DND-41 (cell line): ENCODE data around the gene ZNF512B.

Source experiments
- ATAC-seq: fragments of 200-7000 bp; cut with Tn5 transposase; 3 replicates; pipeline ENCODE4 v1.9.1; 2021; ENCODE audit warnings: low read depth; ENCODE audit not compliant: insufficient read depth
- DNase-seq: peaks from one replicate; pipeline ENCODE4 v3.0.0-alpha.2; 2020
- H2AFZ ChIP-seq: 2 replicates; pipeline ENCODE4 v1.6.0; 2012; ENCODE audit warnings: low read depth, low read length
- H3K27ac ChIP-seq: 2 replicates; pipeline ENCODE4 v1.5.1; 2012; ENCODE audit warnings: low read length, inconsistent platforms
- H3K27me3 ChIP-seq: fragments of 200-600 bp; sonication (generic); 2 replicates; pipeline ENCODE4 v1.6.0; 2012; ENCODE audit warnings: low read length, mild to moderate bottlenecking, inconsistent platforms; ENCODE audit not compliant: insufficient read depth, poor library complexity
- H3K36me3 ChIP-seq: 2 replicates; pipeline ENCODE4 v1.5.1; 2012; ENCODE audit warnings: low read length, inconsistent platforms; ENCODE audit not compliant: insufficient read depth
- H3K4me1 ChIP-seq: 2 replicates; pipeline ENCODE4 v1.5.1; 2012; ENCODE audit warnings: mild to moderate bottlenecking, low read length; ENCODE audit not compliant: insufficient read depth
- H3K4me2 ChIP-seq: 2 replicates; pipeline ENCODE4 v1.6.0; 2012; ENCODE audit warnings: mild to moderate bottlenecking, moderate library complexity, low read length, inconsistent platforms; ENCODE audit not compliant: insufficient read depth
- H3K4me3 ChIP-seq, 2 experiments: fragments of 200-600 bp in 1 of 2; shearing (Covaris generic) in 1 of 2; 2 replicates each; pipeline ENCODE4 v1.5.1; 2012 to 2016; ENCODE audit warnings: inconsistent platforms in 2 of 2, low read length in 2 of 2, mild to moderate bottlenecking in 2 of 2, low read depth in 1 of 2, moderate library complexity in 1 of 2
- H3K79me2 ChIP-seq: 2 replicates; pipeline ENCODE4 v1.6.0; 2012; ENCODE audit warnings: low read length, inconsistent platforms; ENCODE audit not compliant: insufficient read depth
- H3K9ac ChIP-seq: 2 replicates; pipeline ENCODE4 v1.6.0; 2012; ENCODE audit warnings: low read depth, mild to moderate bottlenecking, inconsistent platforms, low read length, moderate library complexity
- H3K9me3 ChIP-seq: 2 replicates; pipeline ENCODE4 v1.5.1; 2012; ENCODE audit warnings: low read length, moderate library complexity, mild to moderate bottlenecking, inconsistent platforms; ENCODE audit not compliant: insufficient read depth, severe bottlenecking
- H4K20me1 ChIP-seq: 2 replicates; pipeline ENCODE4 v1.6.0; 2012; ENCODE audit warnings: low read length; ENCODE audit not compliant: insufficient read depth
- CTCF ChIP-seq: IDR thresholded peaks from 2 replicates; pipeline ENCODE4 v1.5.1; 2012; ENCODE audit warnings: borderline replicate concordance, low read length, moderate library complexity, mild to moderate bottlenecking; ENCODE audit not compliant: poor library complexity, severe bottlenecking; ENCODE audit errors: extremely low read depth
- EZH2 ChIP-seq: IDR thresholded peaks from 3 replicates; pipeline ENCODE4 v1.6.1; 2012; ENCODE audit warnings: borderline replicate concordance, low read depth, mild to moderate bottlenecking, moderate library complexity, low read length, inconsistent platforms; ENCODE audit not compliant: severe bottlenecking

Gene ZNF512B

DNA sequence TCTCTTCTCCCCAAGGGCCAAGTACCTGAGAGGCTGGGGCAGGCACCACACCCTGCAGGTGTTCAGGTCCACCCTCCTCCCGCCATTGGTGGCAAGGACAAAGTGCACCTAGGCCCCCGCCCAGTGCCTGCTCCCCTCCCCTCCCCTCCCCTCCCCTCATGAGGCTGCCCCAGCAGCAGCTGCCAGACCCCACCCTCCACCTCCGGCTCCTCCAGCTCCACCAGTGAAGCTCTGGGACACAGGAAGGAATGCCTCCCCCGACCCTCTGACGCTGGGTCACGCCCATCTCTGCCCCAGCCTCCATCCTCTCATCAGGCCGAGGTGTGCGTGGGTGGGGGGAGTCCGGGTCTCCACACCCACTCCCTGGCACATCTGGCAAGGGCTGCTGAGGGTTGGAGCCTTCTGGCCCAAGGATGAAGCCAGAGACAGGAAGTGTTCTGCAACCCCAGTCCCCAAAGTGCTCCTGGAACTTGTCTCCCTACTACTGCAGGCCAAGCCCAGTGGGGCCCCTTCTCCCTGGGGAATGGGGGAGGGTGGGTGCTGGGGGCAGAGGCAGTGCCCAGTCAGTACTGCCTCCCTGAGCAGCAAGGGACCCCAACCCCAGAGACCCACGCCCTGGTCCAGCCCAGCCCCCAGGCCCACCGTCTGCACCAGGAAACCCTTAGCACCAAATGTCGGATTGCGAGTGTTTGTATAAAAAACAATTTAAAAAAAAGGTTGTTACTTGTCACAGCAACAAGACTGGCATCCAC, 11.9 kb downstream of the ZNF512B start:
- ATAC-seq: no peak
- TF ChIP-seq CTCF (no peak), EZH2 (no peak)
- H2AFZ ChIP-seq: no peak overlapping the region
- no peak for DNase-seq
- H3K79me2 ChIP-seq: peaks cover 38% of the 10 kb centered on the region
- H3K9me3 ChIP-seq: peaks cover 2% of the 10 kb centered on the region
- H3K27ac ChIP-seq: no peak overlapping the region
- H3K36me3 ChIP-seq: peaks cover 71% of the 10 kb centered on the region
- H3K27me3 ChIP-seq: no peaks in the 10 kb centered on the region
- no peak overlapping the region for H3K4me3 ChIP-seq
- H3K4me2 ChIP-seq: no peak overlapping the region
- H3K9ac ChIP-seq: no peak overlapping the region
- peaks cover 56% of the 10 kb centered on the region for H4K20me1 ChIP-seq
- H3K4me1 ChIP-seq: peaks cover 29% of the 10 kb centered on the region

- Histone ChIP-seq H3K27me3 (no peaks in the 10 kb centered on the region), H3K79me2 (peaks cover 40% of the 10 kb centered on the region), H3K4me2 (peak overlapping the region; percentile 36; the same call in 1 of the 2 replicates), H3K27ac (no peak overlapping the region; the same call in 1 of the 2 replicates), H3K9me3 (no peaks in the 10 kb centered on the region), H2AFZ (no peak overlapping the region), H3K4me3 (no peak overlapping the region), H3K9ac (no peak overlapping the region), H3K36me3 (peaks cover 70% of the 10 kb centered on the region), H4K20me1 (peaks cover 60% of the 10 kb centered on the region), H3K4me1 (peaks cover 29% of the 10 kb centered on the region)
- TF ChIP-seq CTCF: no peak
- ATAC-seq: no peak
- DNase-seq: no peak
Measured at GRCh38 chr20:63957004-63957689, 12.6 kb downstream of the ZNF512B start.

GRCh38 chr20:63956664-63957003, 13.1 kb downstream of the ZNF512B start:
- ATAC-seq (no peak), DNase-seq (no peak)
- H4K20me1 ChIP-seq: peaks cover 64% of the 10 kb centered on the region
- H3K27me3 ChIP-seq: no peaks in the 10 kb centered on the region
- TF ChIP-seq CTCF: no peak
- TF ChIP-seq EZH2: no peak
- peaks cover 29% of the 10 kb centered on the region for H3K4me1 ChIP-seq
- no peak overlapping the region for H3K27ac ChIP-seq
- no peak overlapping the region for H3K4me3 ChIP-seq
- no peaks in the 10 kb centered on the region for H3K9me3 ChIP-seq
- no peak overlapping the region for H3K9ac ChIP-seq
- H3K4me2 ChIP-seq: peak overlapping the region; percentile 36; the same call in 1 of the 2 replicates
- peaks cover 45% of the 10 kb centered on the region for H3K79me2 ChIP-seq
- peaks cover 67% of the 10 kb centered on the region for H3K36me3 ChIP-seq
- H2AFZ ChIP-seq: no peak overlapping the region
